NCI-H460 (cell line): ENCODE measurements around the gene SMIM10L1. TPM values are rescaled to one million over a fixed set of nuclear protein-coding genes. Genes with fewer than 3 reads are reported as not detected.

Experiments used
- DNase-seq: peaks from one replicate; pipeline ENCODE4 v3.0.0-alpha.2; 2016; ENCODE audit warnings: low read depth; ENCODE audit errors: extremely low read depth
- total RNA-seq: library from RNA; depleted of rRNA; stranded (reverse); fragments of >200 nt; shearing (Covaris generic); gene quantifications from 2 replicates; pipeline ENCODE4 v1.2.3, GENCODE V29; 2014; rRNA removed

SMIM10L1 gene
- total RNA-seq, 1 experiment from 2014 or later: 9.3 TPM

DNA sequence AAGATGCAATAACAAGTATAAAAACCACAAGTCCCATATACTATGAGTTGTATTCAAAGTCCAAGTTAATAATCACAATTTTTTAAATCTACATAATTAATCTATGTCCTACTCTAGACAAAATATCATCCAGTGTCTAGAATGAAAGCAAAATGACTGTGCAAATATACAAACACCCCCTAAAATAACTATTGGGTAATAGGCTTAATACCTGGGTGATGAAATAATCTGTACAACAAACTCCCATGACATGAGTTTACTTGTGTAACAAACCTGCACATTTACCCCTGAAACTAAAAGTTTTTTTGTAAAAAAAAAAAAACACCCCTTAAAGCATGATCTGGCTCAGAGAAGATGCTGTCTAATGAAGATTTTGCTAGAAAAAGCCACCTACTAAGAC lies 11.5 kb downstream of the SMIM10L1 start:
- no peak for DNase-seq

DNA sequence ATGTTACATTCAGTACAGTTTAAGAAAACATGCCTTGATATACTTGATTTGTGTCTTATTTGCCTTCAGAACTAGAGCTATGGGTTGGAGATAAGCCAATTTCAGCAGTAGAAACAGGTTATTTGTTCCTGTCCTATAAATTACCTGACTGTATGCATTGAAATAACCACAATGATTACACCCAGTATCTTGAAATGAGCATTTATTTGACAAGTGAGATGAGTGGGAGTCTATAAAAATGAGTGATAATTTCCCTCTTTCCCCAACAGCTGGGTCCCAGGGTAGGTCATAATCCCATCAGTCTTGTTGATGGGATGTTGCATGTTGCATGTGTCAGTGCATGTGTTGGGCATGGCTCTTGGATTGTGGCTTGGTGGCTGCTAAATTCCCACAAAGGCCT lies 12.0 kb downstream of the SMIM10L1 start:
- no peak for DNase-seq

DNA sequence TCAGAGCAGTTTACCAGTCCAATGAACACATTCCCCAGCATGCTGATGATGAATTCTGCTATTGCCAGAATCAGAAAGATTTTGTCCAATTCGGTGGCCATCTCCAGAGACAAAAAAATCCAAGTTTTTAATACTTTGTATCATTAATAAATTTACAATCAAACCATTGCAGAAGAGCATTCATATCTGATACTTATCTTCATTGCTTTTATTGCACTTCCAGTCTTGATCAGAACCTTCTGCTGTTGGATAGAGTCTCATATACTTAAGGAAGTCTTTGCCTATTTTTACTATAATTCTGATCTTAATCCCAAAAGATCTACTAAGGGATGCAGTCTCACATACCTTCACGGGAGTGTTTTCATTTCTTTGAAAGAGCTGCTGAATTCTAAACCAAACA lies 15.8 kb downstream of the SMIM10L1 start, which contains the start of gene TAS2R42:
TAS2R42 (minus strand) TSS at position 101 of the 400 bp plus-strand sequence; CDS start at position 101, 0 bp downstream.
- DNase-seq: no peak

DNA sequence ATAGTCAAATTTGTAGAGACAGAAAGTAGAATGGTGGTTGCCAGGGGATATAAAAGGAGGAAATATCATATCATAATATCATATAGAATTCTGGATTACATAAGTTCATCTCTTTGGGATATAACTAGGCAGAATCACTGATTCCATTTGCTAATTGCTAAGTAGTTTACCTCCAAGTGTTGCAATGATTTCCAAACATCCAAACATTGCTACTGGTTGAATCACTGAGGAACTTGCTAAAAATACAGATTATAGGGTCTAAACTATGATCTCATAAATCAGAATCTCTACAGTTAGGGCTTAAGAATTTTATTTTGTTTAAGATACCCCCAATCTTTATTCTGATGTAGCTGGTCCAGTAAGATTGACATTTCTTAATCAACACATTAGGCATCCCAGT lies 31.8 kb downstream of the SMIM10L1 start:
- DNase-seq: no peak

DNA sequence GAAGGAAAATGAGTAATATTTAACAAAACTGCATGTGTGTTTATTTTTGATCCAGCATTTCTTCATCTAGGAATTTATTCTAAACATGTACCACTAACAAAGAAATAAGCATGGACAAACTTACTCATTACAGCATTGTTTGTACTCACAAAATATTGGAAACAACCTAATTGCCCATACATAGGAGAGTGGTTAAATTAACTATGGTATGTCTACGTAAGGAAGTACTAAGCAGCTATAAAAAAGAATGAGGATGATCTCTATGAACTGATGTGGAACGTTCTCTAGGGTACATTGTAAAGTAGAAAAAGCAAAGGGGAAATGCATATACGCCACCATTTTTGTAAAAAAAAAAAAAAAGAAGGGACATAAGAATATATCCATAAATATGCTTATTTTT lies 33.2 kb downstream of the SMIM10L1 start:
- DNase-seq: no peak

DNA sequence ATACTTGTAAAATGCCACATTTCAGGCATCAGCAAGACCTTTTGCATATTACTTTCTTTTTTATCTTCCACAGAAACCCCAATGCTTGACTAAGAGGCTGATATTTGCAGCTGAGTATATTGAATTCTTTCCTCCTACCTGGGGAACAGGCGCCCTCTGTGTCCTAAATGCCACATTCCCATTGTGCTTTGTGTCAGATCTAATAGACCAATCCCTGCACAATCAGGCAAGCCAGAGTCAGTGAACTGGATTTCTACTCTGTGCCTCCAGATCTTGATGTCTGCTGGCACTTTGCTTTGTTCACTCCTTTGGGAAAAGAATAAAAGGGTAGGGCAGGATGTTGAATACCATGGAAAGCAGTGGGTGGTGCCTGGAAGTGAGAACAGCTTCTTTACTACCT lies 38.1 kb downstream of the SMIM10L1 start:
- DNase-seq: no peak

Other genes starting within 250 kb of the SMIM10L1 start
- not detected in 2 replicates for gene PRH2, start 242.0 kb upstream of the SMIM10L1 start, total RNA-seq
- 1.5 and 2.0 TPM in 2 replicates for gene TAS2R14, start 231.9 kb upstream of the SMIM10L1 start, total RNA-seq
- 0.43 and 1.9 TPM in 2 replicates for gene TAS2R50, start 184.3 kb upstream of the SMIM10L1 start, total RNA-seq
- gene TAS2R20, start 172.9 kb upstream of the SMIM10L1 start, total RNA-seq: 0.84 and 1.8 TPM in 2 replicates
- 1.8 and 1.9 TPM in 2 replicates for gene TAS2R19, start 148.6 kb upstream of the SMIM10L1 start, total RNA-seq
- 1.7 and 2.7 TPM in 2 replicates for gene TAS2R31, start 139.8 kb upstream of the SMIM10L1 start, total RNA-seq
- 0.49 and 1.6 TPM in 2 replicates for gene TAS2R46, start 108.9 kb upstream of the SMIM10L1 start, total RNA-seq
- gene TAS2R43, start 78.9 kb upstream of the SMIM10L1 start, total RNA-seq: not detected in 2 replicates
- gene TAS2R30, start 36.5 kb upstream of the SMIM10L1 start, total RNA-seq: 1.4 and 1.8 TPM in 2 replicates
- gene TAS2R42, start 15.7 kb downstream of the SMIM10L1 start, total RNA-seq: not detected in 2 replicates
- gene PRB3, start 98.5 kb downstream of the SMIM10L1 start, total RNA-seq: not detected in 2 replicates
- gene PRB4, start 139.2 kb downstream of the SMIM10L1 start, total RNA-seq: not detected in 2 replicates
- gene PRB2, start 224.4 kb downstream of the SMIM10L1 start, total RNA-seq: not detected in 2 replicates